SU-DHL-6 (cell line): ENCODE results near the gene CTH.

ENCODE experiments used
- CTCF ChIP-seq: fragments of 200-600 bp; sonication (generic); IDR thresholded peaks from one replicate; pipeline ENCODE4 v1.5.1; 2017; ENCODE audit warnings: antibody characterized with exemption, mild to moderate bottlenecking, low read length, moderate library complexity; ENCODE audit not compliant: insufficient read depth, poor library complexity, severe bottlenecking
- EZH2phosphoT487 ChIP-seq: fragments of 200-600 bp; sonication (generic), shearing (Covaris generic); conservative IDR thresholded peaks from 2 replicates; pipeline ENCODE4 v1.6.1; 2018; ENCODE audit warnings: mild to moderate bottlenecking, antibody characterized with exemption, low read length, moderate library complexity, mixed read lengths

GRCh38 chr1:70485624-70486023 is 74.6 kb downstream of the CTH start:
- no peak for TF ChIP-seq EZH2phosphoT487
- TF ChIP-seq CTCF: no peak
